GM12878 (cell line): ENCODE data around the gene NOL12.

Experiments
- DPF2 ChIP-seq: fragments of 450-650 bp; IDR thresholded peaks from 2 replicates; pipeline ENCODE4 v1.6.1; 2017; ENCODE audit warnings: mild to moderate bottlenecking
- FOXK2 ChIP-seq: fragments of 450-650 bp; IDR thresholded peaks from 2 replicates; pipeline ENCODE4 v1.6.1; 2017; ENCODE audit warnings: mild to moderate bottlenecking, moderate library complexity
- KDM1A ChIP-seq: fragments of 200-600 bp; sonication (generic); IDR thresholded peaks from 2 replicates; pipeline ENCODE4 v1.6.1; 2016; ENCODE audit warnings: borderline replicate concordance

DNA sequence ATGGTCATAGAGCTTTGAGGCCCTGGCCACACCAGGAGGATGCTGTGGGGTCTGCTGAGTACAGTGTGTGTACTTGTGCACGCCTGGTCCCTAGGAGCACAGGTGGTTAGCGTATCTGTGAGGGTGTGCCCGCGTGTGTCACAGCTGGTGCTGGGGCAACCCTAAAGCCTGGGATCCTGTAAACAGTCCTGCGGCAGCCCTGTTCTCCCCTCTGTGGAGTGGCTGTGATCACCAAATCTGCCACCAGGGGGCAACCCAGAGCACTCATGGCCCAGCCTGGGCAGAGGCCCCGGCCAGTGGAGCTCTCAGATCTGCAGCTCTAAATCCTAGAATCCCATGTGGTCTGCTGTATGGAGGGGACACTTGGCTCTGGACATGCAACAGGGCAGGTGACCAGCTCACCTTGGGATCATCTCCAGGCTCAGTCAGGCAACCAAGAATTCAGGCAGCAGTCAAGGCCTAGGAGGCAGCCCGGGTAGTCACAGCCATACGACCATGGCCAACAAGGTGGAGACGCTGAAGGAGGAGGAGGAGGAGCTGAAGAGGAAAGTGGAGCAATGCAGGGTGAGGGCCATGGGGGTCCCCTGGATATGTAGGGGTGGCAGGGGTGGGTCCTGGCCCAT, 42.8 kb upstream of the NOL12 start:
- TF ChIP-seq FOXK2 (no peak), DPF2 (no peak), KDM1A (no peak)
